Type B pancreatic cell (in vitro differentiated cells): ENCODE results near the gene ROR1. TPM values are rescaled to one million over a fixed set of nuclear protein-coding genes. Genes with fewer than 3 reads are reported as not detected.

Experiments
- DNase-seq: peaks from one replicate; pipeline ENCODE4 v3.0.0; 2021; ENCODE audit warnings: mixed read lengths; ENCODE audit not compliant: unreplicated experiment; ENCODE audit errors: extremely low spot score
- H3K27ac Mint-ChIP-seq: 2 replicates; pipeline ENCODE4 v1.8.0; 2021; ENCODE audit warnings: mild to moderate bottlenecking, mixed read lengths
- H3K27me3 Mint-ChIP-seq: 2 replicates; pipeline ENCODE4 v1.8.0; 2021; ENCODE audit warnings: mixed read lengths
- H3K36me3 Mint-ChIP-seq: 2 replicates; pipeline ENCODE4 v1.8.0; 2021; ENCODE audit warnings: mixed read lengths
- H3K4me1 Mint-ChIP-seq: one replicate; pipeline ENCODE4 v1.8.0; 2021; ENCODE audit warnings: mixed read lengths; ENCODE audit not compliant: unreplicated experiment
- H3K4me3 Mint-ChIP-seq: 2 replicates; pipeline ENCODE4 v1.8.0; 2021; ENCODE audit warnings: mild to moderate bottlenecking, mixed read lengths
- H3K9me3 Mint-ChIP-seq: 2 replicates; pipeline ENCODE4 v1.8.0; 2021; ENCODE audit warnings: mixed read lengths
- total RNA-seq: library from RNA; stranded (reverse); gene quantifications from 2 replicates; pipeline ENCODE4 v1.2.1, GENCODE V29; 2021; ENCODE audit warnings: low replicate concordance
- TF ChIP-seq, protein P1 (sequence below): fragments of 200-600 bp; sonication (generic); conservative IDR thresholded peaks from 2 replicates; pipeline ENCODE4 v1.5.0; 2021; ENCODE audit warnings: antibody characterized with exemption, mild to moderate bottlenecking

ROR1 gene
- total RNA-seq, 1 donor from 2014 or later, result 32.0 TPM

DNA sequence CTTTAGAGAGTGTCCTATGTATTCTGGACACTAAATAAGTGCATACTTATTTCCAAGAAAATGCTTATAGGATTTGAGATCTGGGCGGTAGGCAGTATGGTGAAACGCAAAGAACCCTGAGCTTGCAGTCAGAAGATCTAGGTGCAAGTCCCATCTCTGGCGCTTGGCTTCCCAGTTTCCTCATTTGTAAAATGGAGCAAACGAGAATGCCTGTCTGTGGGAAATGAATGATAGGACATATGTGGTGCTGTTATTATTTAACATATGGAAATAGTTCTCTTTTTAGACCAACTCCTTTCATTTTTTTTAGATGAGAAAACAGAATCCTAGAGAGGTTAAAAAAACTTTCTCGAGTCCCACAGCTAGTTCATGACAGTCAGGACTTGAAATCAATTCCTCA, 25.2 kb upstream of the ROR1 start:
- peaks cover 25% of the 10 kb centered on the region for H3K4me1 Mint-ChIP-seq
- no peak overlapping the region for H3K4me3 Mint-ChIP-seq
- no peaks in the 10 kb centered on the region for H3K9me3 Mint-ChIP-seq
- H3K36me3 Mint-ChIP-seq, result no peaks in the 10 kb centered on the region
- no peak for DNase-seq
- peaks cover 4% of the 10 kb centered on the region for H3K27me3 Mint-ChIP-seq
- TF ChIP-seq, protein P1, sequence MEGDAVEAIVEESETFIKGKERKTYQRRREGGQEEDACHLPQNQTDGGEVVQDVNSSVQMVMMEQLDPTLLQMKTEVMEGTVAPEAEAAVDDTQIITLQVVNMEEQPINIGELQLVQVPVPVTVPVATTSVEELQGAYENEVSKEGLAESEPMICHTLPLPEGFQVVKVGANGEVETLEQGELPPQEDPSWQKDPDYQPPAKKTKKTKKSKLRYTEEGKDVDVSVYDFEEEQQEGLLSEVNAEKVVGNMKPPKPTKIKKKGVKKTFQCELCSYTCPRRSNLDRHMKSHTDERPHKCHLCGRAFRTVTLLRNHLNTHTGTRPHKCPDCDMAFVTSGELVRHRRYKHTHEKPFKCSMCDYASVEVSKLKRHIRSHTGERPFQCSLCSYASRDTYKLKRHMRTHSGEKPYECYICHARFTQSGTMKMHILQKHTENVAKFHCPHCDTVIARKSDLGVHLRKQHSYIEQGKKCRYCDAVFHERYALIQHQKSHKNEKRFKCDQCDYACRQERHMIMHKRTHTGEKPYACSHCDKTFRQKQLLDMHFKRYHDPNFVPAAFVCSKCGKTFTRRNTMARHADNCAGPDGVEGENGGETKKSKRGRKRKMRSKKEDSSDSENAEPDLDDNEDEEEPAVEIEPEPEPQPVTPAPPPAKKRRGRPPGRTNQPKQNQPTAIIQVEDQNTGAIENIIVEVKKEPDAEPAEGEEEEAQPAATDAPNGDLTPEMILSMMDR, result no peak
- no peak overlapping the region for H3K27ac Mint-ChIP-seq

DNA sequence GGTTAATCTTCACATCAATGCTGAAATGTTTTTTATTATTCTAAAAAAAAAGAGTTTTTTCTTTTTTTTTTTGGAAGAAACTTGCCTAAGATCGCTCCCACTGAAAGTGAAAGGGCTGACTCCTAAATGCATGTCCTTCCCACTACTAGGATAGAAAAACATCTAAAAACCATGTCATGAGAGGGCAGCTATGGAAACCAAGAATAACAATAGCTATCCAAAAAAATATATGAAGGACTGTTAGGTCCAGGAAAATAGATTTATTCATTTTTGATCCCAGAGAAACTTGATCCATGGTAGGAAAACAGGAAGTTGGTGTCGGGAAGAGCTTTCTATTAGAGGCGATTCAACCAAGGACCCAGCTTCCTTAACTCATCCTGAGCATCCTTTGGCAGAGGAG, 23.1 kb upstream of the ROR1 start:
- Mint-ChIP-seq H3K4me1 (peaks cover 25% of the 10 kb centered on the region), H3K27me3 (no peaks in the 10 kb centered on the region), H3K9me3 (no peaks in the 10 kb centered on the region), H3K27ac (no peak overlapping the region), H3K36me3 (no peaks in the 10 kb centered on the region), H3K4me3 (no peak overlapping the region)
- no peak for DNase-seq
- TF ChIP-seq, protein P1, result no peak

DNA sequence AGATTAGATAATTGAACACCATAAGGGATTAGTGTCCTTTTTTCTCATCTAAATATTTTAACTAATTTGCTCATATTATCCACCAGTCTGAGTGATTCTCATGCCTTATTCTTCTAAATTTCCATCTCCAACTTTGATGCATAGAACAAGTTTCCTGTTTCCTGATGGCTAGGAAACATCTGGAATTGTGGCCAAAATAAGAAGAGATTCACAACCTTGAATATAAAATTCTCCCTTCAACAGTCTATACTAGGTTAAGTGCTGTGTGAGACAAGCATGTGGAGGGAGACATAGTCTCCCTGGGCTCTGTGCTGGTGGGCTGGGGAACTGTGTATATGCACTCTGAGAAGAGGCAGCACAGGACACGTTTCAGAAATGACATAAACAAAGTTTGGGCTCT, 21.6 kb upstream of the ROR1 start:
- Mint-ChIP-seq H3K9me3 (no peaks in the 10 kb centered on the region), H3K27me3 (no peaks in the 10 kb centered on the region), H3K36me3 (no peaks in the 10 kb centered on the region), H3K4me1 (peaks cover 20% of the 10 kb centered on the region), H3K27ac (no peak overlapping the region), H3K4me3 (no peak overlapping the region)
- no peak for DNase-seq
- TF ChIP-seq, protein P1, result no peak

DNA sequence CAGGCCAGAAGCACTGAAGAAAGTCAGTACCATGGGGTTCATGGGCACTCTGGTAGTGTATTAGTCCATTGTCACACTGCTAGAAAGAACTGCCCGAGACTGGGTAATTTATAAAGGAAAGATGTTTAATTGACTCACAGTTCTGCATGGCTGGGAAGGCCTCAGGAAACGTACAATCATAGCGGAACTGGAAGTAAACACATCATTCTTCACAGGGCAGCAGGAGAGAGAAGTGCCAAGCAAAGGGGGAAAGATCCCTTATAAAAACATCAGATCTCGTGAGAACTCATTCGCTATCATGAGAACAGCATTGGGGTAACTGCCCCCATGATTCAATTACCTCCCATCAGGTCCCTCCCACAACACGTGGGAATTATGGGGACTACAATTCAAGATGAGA, 20.2 kb upstream of the ROR1 start:
- TF ChIP-seq, protein P1, result no peak
- H3K27ac Mint-ChIP-seq, result no peak overlapping the region
- H3K4me3 Mint-ChIP-seq, result no peak overlapping the region
- H3K4me1 Mint-ChIP-seq, result peaks cover 23% of the 10 kb centered on the region
- no peaks in the 10 kb centered on the region for H3K36me3 Mint-ChIP-seq
- H3K9me3 Mint-ChIP-seq, result no peaks in the 10 kb centered on the region
- H3K27me3 Mint-ChIP-seq, result no peaks in the 10 kb centered on the region
- DNase-seq, result no peak

DNA sequence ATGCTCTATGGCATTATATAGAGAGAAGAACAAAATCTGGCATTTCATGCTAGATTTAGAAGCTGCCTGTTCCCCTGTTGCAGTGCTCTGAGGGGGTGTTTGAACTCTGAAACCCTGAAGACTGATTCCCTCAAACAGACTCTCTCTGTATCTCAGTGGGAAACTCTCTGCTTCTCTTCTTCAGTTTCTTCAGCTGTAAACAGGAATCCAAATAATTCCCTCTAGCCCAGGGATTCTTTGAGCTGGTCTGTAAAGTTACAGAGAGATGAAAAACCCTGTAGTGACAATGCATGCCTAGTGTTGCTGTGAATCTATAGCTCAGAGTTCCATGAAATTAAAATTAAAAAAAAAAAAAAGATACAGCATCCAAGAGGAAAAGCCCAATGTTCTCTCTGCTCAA, 17.0 kb upstream of the ROR1 start:
- no peak for DNase-seq
- Mint-ChIP-seq H3K36me3 (no peaks in the 10 kb centered on the region), H3K27me3 (no peaks in the 10 kb centered on the region), H3K4me3 (no peak overlapping the region), H3K9me3 (no peaks in the 10 kb centered on the region), H3K4me1 (peaks cover 24% of the 10 kb centered on the region), H3K27ac (no peak overlapping the region)
- TF ChIP-seq, protein P1, result no peak

DNA sequence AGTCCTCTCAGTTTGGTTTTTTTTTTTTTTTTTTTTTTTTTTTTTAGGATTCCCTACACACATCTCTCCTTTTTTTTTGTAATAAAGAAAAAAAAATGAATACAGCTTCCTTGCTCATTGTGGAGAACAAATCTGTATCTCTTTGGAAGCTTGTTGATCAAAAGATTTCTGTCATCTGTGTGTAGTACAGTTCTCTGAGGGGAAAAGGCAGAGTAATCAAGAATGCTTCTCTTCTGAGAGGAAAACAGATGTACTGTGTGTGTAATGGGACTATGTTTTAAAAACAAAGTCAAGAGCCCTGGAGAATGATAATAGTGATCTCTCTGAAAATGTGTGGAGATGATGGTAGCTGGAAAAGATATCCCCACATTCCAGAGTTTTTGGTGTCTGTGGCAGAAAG, 16.5 kb upstream of the ROR1 start:
- Mint-ChIP-seq H3K4me1 (peaks cover 24% of the 10 kb centered on the region), H3K9me3 (no peaks in the 10 kb centered on the region), H3K27me3 (no peaks in the 10 kb centered on the region), H3K27ac (peak overlapping the region; percentile 6), H3K4me3 (no peak overlapping the region), H3K36me3 (no peaks in the 10 kb centered on the region)
- TF ChIP-seq, protein P1, result no peak
- DNase-seq, result no peak
